AML-193 (cell line): ENCODE measurements around the gene GFRA4.
"Not testable (repeated sequence)": the region's sequence is repeated elsewhere in the genome, so short reads cannot be mapped to it uniquely, and the experiment has no call there.

ENCODE experiments used
- DNase-seq, 2 experiments: peaks; one replicate each; lab custom pipeline; 2025; lab: John Stamatoyannopoulos, UW

The GFRA4 gene

DNA sequence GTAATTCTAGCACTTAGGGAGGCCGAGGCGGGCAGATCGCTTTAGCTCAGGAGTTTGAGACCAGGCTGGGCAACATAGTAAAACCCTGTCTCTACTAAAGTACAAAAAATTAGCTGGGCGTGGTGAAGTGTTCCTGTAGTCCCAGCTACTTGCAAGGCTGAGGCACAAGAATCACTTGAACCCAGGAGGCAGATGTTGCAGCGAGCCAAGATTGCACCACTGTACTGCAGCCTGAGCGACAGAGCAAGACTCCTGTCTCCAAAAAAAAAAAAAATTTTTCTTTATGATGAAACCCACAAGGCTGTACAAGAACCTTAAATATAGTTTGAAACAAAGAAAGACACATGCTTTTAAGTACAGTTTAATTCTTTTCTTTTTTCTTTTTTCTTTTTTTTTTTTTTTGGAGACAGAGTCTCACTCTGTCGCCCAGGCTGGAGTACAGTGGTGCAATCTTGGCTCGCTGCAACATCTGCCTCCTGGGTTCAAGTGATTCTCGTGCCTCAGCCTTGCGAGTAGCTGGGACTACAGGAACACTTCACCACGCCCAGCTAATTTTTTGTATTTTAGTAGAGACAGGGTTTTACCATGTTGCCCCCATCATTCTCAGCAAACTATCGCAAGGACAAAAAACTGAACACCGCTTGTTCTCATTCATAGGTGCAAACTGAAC, 47.9 kb downstream of the GFRA4 start:
- not testable (repeated sequence) for DNase-seq

DNA sequence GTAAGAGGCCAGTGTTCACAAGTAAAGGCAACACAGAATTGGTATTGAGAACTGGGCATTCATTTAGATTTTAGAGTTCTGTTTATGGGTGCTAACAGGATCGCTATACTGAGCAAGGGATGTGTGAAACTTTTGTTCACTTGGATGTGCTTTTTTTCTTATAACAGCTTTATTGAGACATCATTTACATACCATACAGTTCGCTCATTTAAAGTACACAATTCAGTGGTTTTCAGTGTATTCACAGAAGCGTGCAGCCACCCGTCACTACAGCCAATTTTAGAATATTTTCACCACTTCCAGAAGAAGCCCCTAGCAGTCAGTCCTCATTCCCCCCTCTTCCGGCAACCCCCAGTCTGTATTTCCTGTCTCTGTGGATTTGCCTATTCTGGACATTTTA, 48.7 kb downstream of the GFRA4 start:
- DNase-seq, result no peak

GRCh38 chr20:3613821-3614440, 49.3 kb downstream of the GFRA4 start:
- DNase-seq, result no peak

DNA sequence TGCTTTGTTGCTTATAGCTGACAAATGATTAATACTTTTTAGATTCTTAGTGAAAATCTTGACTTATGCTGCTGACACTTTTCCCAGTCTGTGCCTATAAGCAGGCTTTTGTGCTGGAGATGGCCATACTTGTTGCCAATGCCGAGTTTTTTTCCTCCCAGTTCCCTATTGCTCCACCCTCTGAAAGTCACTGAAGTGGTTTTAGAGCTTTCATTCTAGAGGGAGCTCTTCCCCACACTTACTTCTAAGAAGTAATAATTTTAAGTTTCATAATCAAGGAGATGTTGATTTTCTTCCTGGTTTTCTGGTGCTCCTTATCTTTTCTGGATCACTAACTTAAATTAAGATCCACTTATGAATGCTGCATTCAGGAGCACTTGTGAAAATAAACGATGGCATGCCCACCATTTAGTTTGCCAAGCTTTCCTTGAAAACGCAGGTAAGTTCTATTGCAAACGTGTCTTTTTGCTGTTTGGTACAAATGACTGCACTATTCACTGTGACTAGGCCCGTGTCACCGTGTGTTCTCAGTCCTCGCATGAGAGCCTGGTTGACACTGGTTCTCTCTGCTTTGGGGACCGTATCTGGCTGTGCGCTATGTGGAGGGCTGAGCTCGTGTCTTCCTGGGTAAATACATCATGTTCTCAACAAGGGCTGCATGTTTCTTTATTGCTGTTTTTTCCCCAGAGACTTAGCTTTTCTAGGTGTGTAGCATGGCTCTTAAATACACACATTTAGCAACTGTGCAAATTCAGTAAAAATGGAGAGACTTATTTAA, 50.2 kb downstream of the GFRA4 start:
- no peak for DNase-seq

DNA sequence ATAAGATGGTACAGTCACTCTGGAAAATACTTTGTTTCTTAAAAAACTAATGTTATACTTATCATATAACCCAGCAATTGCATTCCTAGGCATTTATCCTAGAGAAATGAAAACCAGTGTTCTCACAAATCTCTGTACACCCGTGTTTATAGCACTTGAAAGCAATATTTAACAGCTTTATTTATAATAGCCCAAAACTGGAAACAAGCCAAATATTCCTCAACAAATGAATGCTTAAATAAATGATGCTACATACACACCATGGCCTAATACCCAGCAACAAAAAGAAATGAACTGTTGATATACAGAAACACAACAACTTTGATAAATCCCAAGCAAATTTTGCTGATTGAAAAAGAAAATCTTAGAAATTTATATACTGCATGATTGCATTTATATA, 51.3 kb downstream of the GFRA4 start:
- DNase-seq, result no peak
